Mammary epithelial cell (primary cell): Measurements from ENCODE around the gene ATP5MK.

Source experiments
- CTCF ChIP-seq, 2 donors: IDR thresholded peaks in 1 of 2; conservative IDR thresholded peaks in 1 of 2; 2 replicates each; pipeline ENCODE4 v1.5.1; 2011 to 2012; ENCODE audit warnings: inconsistent platforms in 2 of 2, low read length in 2 of 2, mild to moderate bottlenecking in 2 of 2, control low read depth in 1 of 2, low read depth in 1 of 2; ENCODE audit not compliant: insufficient read depth in 1 of 2; ENCODE audit errors: extremely low read depth in 1 of 2
- EZH2 ChIP-seq: IDR thresholded peaks from 2 replicates; pipeline ENCODE4 v1.6.1; 2012; ENCODE audit warnings: low read length, inconsistent platforms, borderline replicate concordance

- TF ChIP-seq CTCF (conservative IDR thresholded peaks at IDR 0.05 in 1 of 2, IDR thresholded peaks at IDR 0.05 in 1 of 2; ENCODE audit: extremely low read depth in 1 of 2, insufficient read depth in 1 of 2, low read depth in 1 of 2, low read length in 2 of 2) (no peak), EZH2 (no peak)
Observed at GRCh38 chr10:103444478-103444877, 48.2 kb upstream of the ATP5MK start.
